Liver (tissue), 9 donors: ENCODE results near the gene PLA2G4B. TPM values are rescaled to one million over a fixed set of nuclear protein-coding genes. Genes with fewer than 3 reads are reported as not detected.

Experiments
- DNase-seq: peaks from one replicate; pipeline ENCODE4 v3.0.0-alpha.2; 2017; ENCODE audit warnings: low spot score
- H3K27ac ChIP-seq, 2 donors: one replicate each; pipeline ENCODE4 v1.7.0; 2013; ENCODE audit warnings: inconsistent platforms in 2 of 2, low read length in 2 of 2, control low read depth in 1 of 2, low read depth in 1 of 2, mild to moderate bottlenecking in 1 of 2
- H3K27me3 ChIP-seq, 4 donors: one replicate each; pipeline versions ENCODE4 v1.6.1 to v1.7.0; 2013; ENCODE audit warnings: low read length in 3 of 4, inconsistent platforms in 1 of 4, mild to moderate bottlenecking in 1 of 4, moderate library complexity in 1 of 4; ENCODE audit not compliant: control insufficient read depth in 4 of 4, insufficient read depth in 4 of 4
- H3K36me3 ChIP-seq, 4 donors: one replicate each; pipeline versions ENCODE4 v1.6.1 to v1.7.0; 2013; ENCODE audit warnings: low read length in 3 of 4, mild to moderate bottlenecking in 3 of 4, low read depth in 1 of 4, moderate library complexity in 1 of 4; ENCODE audit not compliant: control insufficient read depth in 4 of 4, insufficient read depth in 3 of 4
- H3K4me1 ChIP-seq, 4 donors: one replicate each; pipeline versions ENCODE4 v1.6.1 to v1.7.0; 2013; ENCODE audit warnings: low read length in 3 of 4, mild to moderate bottlenecking in 3 of 4, moderate library complexity in 1 of 4; ENCODE audit not compliant: control insufficient read depth in 4 of 4, insufficient read depth in 4 of 4
- H3K4me3 ChIP-seq, 3 donors: one replicate each; pipeline versions ENCODE4 v1.6.1 to v1.7.0; 2013; ENCODE audit warnings: low read length in 3 of 3, control low read depth in 1 of 3, low read depth in 1 of 3, mild to moderate bottlenecking in 1 of 3
- H3K9ac ChIP-seq, 2 donors: one replicate each; pipeline ENCODE4 v1.7.0; 2013; ENCODE audit warnings: low read length in 2 of 2, mild to moderate bottlenecking in 2 of 2, moderate library complexity in 2 of 2, control low read depth in 1 of 2, low read depth in 1 of 2
- H3K9me3 ChIP-seq, 4 donors: one replicate each; pipeline versions ENCODE4 v1.6.1 to v1.7.0; 2013; ENCODE audit warnings: low read length in 3 of 4; ENCODE audit not compliant: control insufficient read depth in 4 of 4
- EGR1 ChIP-seq, 2 donors: IDR thresholded peaks; 2 replicates each; pipeline ENCODE4 v1.6.1; 2016 to 2018; ENCODE audit warnings: antibody characterized with exemption in 2 of 2, low read depth in 2 of 2
- FOXA1 ChIP-seq: IDR thresholded peaks from 2 replicates; pipeline ENCODE4 v1.6.1; 2016; ENCODE audit warnings: antibody characterized with exemption
- FOXA2 ChIP-seq: IDR thresholded peaks from 2 replicates; pipeline ENCODE4 v1.6.1; 2016; ENCODE audit warnings: antibody characterized with exemption
- GABPA ChIP-seq, 2 donors: IDR thresholded peaks in 1 of 2; conservative IDR thresholded peaks in 1 of 2; 2 replicates each; pipeline ENCODE4 v1.6.1; 2016; ENCODE audit warnings: antibody characterized with exemption in 2 of 2, mild to moderate bottlenecking in 1 of 2, moderate library complexity in 1 of 2
- HNF4A ChIP-seq, 2 donors: conservative IDR thresholded peaks; 2 replicates each; pipeline ENCODE4 v1.6.1; 2016; ENCODE audit warnings: antibody characterized with exemption in 2 of 2, mild to moderate bottlenecking in 2 of 2
- HNF4G ChIP-seq: IDR thresholded peaks from 2 replicates; pipeline ENCODE4 v1.6.1; 2016; ENCODE audit warnings: antibody characterized with exemption
- JUND ChIP-seq, 2 donors: IDR thresholded peaks; 2 replicates each; pipeline ENCODE4 v1.6.1; 2016; ENCODE audit warnings: antibody characterized with exemption in 2 of 2
- MAX ChIP-seq: IDR thresholded peaks from 2 replicates; pipeline ENCODE4 v1.6.1; 2016; ENCODE audit warnings: antibody characterized with exemption
- NR2F2 ChIP-seq: IDR thresholded peaks from 2 replicates; pipeline ENCODE4 v1.6.1; 2016; ENCODE audit warnings: antibody characterized with exemption
- RAD21 ChIP-seq, 2 donors: IDR thresholded peaks; 2 replicates each; pipeline ENCODE4 v1.6.1; 2016; ENCODE audit warnings: antibody characterized with exemption in 2 of 2, mild to moderate bottlenecking in 2 of 2
- REST ChIP-seq: IDR thresholded peaks from 2 replicates; pipeline ENCODE4 v1.6.1; 2016; ENCODE audit warnings: antibody characterized with exemption, mild to moderate bottlenecking
- RXRA ChIP-seq, 2 donors: IDR thresholded peaks; 2 replicates each; pipeline ENCODE4 v1.6.1; 2017 to 2018; ENCODE audit warnings: antibody characterized with exemption in 2 of 2, mild to moderate bottlenecking in 1 of 2
- SP1 ChIP-seq: IDR thresholded peaks from 2 replicates; pipeline ENCODE4 v1.6.1; 2018; ENCODE audit warnings: antibody characterized with exemption, mild to moderate bottlenecking
- TAF1 ChIP-seq: conservative IDR thresholded peaks from 2 replicates; pipeline ENCODE4 v1.6.1; 2016; ENCODE audit warnings: antibody characterized with exemption, mild to moderate bottlenecking
- WGBS: extraction: QIAGEN DNeasy Blood & Tissue Kit; methylation state at CpG from one replicate; pipeline ENCODE4 v1.1.7; 2013; 5-methylcytosine and 5-hydroxymethylcytosine counted together
- polyA plus RNA-seq, 2 donors: library from polyadenylated mRNA; stranded (reverse) in 1 of 2; unstranded in 1 of 2; fragments of 200-250 nt in 1 of 2; fragments of >200 nt in 1 of 2; fragmentation: Nextera tagmentation in 1 of 2; extraction: Ambion mirVana in 1 of 2; gene quantifications; one replicate each; pipeline versions ENCODE4 v1.2.1 to v1.2.3, GENCODE V29; 2013 to 2015
- total RNA-seq, 2 donors: library from RNA; depleted of rRNA; stranded (reverse); fragments of >200 nt; gene quantifications; one replicate each; pipeline ENCODE4 v1.2.3, GENCODE V29; 2014
- TF ChIP-seq, protein P1 (sequence below): IDR thresholded peaks from 2 replicates; pipeline ENCODE4 v1.6.1; 2016; ENCODE audit warnings: antibody characterized with exemption
- TF ChIP-seq, protein P2 (sequence below): fragments of 150-350 bp; IDR thresholded peaks from 2 replicates; pipeline ENCODE4 v1.5.1; 2017; ENCODE audit warnings: improper control_type of control experiment, low read depth, low read length; ENCODE audit not compliant: missing input control
- donor health status: healthy.
- donor health status: healthy.
- donor health status: healthy.
- donor health status: healthy.
- donor health status: healthy.

Gene PLA2G4B
- total and polyA plus RNA-seq, 4 donors: 0.33 to 3.6 (median 2.3) TPM

GRCh38 chr15:41817327-41817726 lies 21.3 kb upstream of the PLA2G4B start:
- no peak for DNase-seq

GRCh38 chr15:41817781-41818180 lies 20.9 kb upstream of the PLA2G4B start:
- 91% methylated on average over 6 of the region's 6 CpGs for WGBS
- Histone ChIP-seq H3K9me3 (no peaks in the 10 kb centered on the region), H3K36me3 (peaks cover 3 to 55% (median 14%) of the 10 kb centered on the region in 4 donors), H3K27ac (no peak overlapping the region), H3K9ac (no peak overlapping the region), H3K4me1 (no peaks in the 10 kb centered on the region), H3K4me3 (no peak overlapping the region), H3K27me3 (no peaks in the 10 kb centered on the region)
- no peak for DNase-seq
- TF ChIP-seq MAX (no peak), JUND (IDR thresholded peaks at IDR 0.05) (no peak), HNF4A (conservative IDR thresholded peaks at IDR 0.05) (no peak), NR2F2 (no peak), FOXA1 (no peak), RXRA (IDR thresholded peaks at IDR 0.05) (no peak), REST (no peak)

More at GRCh38 chr15:41817327-41817726, 21.3 kb upstream of the PLA2G4B start:
- Histone ChIP-seq H3K9me3 (no peaks in the 10 kb centered on the region), H3K9ac (no peak overlapping the region), H3K4me3 (no peak overlapping the region), H3K36me3 (peaks cover 3 to 56% (median 14%) of the 10 kb centered on the region in 4 donors), H3K4me1 (no peaks in the 10 kb centered on the region), H3K27ac (no peak overlapping the region), H3K27me3 (no peaks in the 10 kb centered on the region)
- 94% methylated on average over 14 of the region's 14 CpGs for WGBS
- no peak for TF ChIP-seq GABPA (IDR thresholded peaks at IDR 0.05 in 1 of 2, conservative IDR thresholded peaks at IDR 0.05 in 1 of 2)
- TF ChIP-seq MAX: no peak
- TF ChIP-seq JUND (IDR thresholded peaks at IDR 0.05): no peak
- no peak for TF ChIP-seq EGR1 (IDR thresholded peaks at IDR 0.05; ENCODE audit: low read depth in 2 of 2)
- TF ChIP-seq RAD21 (IDR thresholded peaks at IDR 0.05): no peak
- no peak for TF ChIP-seq SP1
- TF ChIP-seq FOXA2: no peak
- no peak for TF ChIP-seq RXRA (IDR thresholded peaks at IDR 0.05)
- TF ChIP-seq, protein P1, sequence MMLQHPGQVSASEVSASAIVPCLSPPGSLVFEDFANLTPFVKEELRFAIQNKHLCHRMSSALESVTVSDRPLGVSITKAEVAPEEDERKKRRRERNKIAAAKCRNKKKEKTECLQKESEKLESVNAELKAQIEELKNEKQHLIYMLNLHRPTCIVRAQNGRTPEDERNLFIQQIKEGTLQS: no peak
- TF ChIP-seq REST: no peak
- TF ChIP-seq, protein P2, sequence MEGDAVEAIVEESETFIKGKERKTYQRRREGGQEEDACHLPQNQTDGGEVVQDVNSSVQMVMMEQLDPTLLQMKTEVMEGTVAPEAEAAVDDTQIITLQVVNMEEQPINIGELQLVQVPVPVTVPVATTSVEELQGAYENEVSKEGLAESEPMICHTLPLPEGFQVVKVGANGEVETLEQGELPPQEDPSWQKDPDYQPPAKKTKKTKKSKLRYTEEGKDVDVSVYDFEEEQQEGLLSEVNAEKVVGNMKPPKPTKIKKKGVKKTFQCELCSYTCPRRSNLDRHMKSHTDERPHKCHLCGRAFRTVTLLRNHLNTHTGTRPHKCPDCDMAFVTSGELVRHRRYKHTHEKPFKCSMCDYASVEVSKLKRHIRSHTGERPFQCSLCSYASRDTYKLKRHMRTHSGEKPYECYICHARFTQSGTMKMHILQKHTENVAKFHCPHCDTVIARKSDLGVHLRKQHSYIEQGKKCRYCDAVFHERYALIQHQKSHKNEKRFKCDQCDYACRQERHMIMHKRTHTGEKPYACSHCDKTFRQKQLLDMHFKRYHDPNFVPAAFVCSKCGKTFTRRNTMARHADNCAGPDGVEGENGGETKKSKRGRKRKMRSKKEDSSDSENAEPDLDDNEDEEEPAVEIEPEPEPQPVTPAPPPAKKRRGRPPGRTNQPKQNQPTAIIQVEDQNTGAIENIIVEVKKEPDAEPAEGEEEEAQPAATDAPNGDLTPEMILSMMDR: no peak
- TF ChIP-seq TAF1: no peak
- no peak for TF ChIP-seq HNF4G
- TF ChIP-seq NR2F2: no peak
